HG02571 (cell line): Measurements from ENCODE around the gene GPX8.

Source experiments
- ATAC-seq: cut with Tn5 transposase; IDR thresholded peaks from one replicate; pipeline ENCODE4 v1.9.1; 2021; ENCODE audit warnings: mild to moderate bottlenecking, moderate library complexity; ENCODE audit not compliant: unreplicated experiment

Gene GPX8

DNA sequence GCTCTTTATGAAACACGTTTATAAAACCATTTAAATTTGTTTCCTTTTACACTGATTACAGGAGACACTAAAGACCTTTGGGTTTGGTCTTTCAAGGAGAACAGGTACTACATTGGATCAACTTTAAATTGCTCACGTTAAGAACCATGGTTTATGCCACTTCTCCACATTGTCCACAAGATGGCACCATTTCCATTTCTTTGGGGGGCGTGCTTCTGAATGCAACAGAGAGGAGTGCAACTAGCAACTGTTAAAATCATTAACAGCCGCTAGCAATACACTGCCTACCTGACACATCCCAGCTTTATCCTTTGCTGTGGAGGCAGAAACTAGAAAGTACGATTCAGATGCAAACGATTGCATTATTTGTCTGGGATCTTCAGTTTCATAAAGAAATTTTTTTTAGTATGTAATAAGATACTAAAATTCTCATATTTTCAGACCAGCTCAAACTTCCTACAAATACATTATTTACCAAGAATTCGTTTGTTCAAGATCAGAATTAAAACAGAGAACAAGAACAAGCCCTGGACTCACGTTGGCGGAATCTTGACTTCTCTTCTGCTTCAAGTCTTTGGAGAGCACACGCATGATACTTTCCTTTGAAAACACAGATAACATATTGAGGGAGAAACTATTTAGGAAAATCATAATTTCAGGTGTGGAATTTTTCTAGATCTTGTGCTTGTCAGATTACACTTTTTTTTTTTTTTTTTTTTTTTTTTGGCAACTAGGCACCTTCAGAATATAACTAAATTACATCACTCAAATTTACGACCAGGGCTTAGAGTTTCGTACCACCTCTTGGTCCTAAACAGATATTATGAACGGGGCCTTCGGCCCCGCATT, 12.3 kb downstream of the GPX8 start:
- no peak for ATAC-seq

GRCh38 chr5:55172937-55173686, 13.1 kb downstream of the GPX8 start, which contains the start of gene CDC20B:
TSS of gene CDC20B (minus strand) at chr5:55173177. CDS start at chr5:55173000, 177 bp downstream.
- ATAC-seq: peak; percentile 88

- peak; percentile 12 for ATAC-seq
Measured at GRCh38 chr5:55173687-55174230, 13.8 kb downstream of the GPX8 start.

DNA sequence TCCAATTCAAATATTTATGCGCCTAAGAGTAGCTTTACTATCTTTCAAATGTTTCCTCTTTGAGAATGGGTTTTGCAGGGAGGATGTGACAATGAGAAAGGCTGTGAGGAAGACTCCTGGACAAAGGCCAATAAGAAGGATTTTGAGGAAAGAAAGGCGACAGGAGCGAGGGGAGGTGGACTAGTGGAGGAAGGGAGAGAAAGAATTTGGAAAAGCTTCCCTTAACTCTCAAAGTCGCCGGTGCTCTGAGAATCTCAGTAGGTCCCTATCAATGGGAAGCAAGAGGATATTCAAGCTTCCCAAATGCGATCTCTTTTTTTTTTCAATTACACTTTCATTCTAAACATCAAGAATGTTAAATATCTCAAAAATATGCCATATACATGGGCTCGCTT, 15.8 kb downstream of the GPX8 start:
- ATAC-seq: no peak

DNA sequence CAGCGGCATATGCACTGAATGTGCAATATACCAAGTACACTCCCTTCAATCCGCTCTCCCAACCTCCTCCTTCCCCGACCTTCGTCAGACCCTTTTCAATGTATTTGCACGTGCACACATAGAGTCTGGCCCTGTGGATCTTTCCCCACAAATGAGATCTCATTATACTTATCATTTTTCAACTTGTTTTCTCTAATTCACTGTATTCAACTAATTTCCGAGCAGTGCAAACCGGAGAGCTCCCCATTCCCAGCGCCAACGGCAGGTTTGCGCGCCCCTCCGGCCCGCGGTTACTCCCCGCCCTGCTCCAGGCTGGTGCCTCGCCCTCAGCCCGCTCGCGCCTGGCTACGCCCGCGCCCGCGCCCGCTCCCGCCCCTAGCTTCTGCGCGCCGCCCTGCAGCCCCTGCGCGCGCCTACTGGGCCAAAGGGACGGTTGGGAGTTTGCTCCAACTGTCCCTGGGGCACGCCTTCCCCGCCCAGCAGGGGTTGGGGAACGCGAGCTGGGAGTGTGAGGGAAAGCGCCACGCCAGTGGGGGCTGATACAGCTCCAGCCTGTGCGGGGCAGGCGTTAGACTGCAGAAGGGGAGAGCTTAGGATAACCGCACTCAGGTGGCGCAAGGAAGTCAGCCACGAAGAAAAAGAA, 16.3 kb downstream of the GPX8 start:
- no peak for ATAC-seq

- ATAC-seq: no peak
Measured at GRCh38 chr5:55177078-55177477, 17.1 kb downstream of the GPX8 start.

DNA sequence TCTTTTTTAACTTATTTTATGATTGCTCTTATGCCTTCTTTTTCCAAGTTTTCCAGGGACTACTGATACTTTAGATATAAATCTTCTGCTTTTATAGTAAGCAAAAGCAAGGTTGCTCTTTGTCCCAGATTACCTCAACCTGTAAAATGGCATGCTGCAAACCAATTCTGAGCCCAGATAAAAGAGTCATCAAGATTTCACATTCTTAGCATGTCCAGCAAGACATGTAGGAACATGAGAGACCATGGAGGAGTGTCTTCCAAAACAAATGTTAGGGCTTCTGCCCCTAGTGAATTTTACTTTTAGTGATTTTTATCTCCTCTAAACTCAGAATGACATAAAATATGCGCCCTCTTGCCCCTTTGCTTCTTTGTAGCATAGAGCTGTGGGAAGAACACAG, 20.0 kb downstream of the GPX8 start:
- ATAC-seq: no peak

GRCh38 chr5:55187370-55187769, 27.4 kb downstream of the GPX8 start:
- no peak for ATAC-seq

DNA sequence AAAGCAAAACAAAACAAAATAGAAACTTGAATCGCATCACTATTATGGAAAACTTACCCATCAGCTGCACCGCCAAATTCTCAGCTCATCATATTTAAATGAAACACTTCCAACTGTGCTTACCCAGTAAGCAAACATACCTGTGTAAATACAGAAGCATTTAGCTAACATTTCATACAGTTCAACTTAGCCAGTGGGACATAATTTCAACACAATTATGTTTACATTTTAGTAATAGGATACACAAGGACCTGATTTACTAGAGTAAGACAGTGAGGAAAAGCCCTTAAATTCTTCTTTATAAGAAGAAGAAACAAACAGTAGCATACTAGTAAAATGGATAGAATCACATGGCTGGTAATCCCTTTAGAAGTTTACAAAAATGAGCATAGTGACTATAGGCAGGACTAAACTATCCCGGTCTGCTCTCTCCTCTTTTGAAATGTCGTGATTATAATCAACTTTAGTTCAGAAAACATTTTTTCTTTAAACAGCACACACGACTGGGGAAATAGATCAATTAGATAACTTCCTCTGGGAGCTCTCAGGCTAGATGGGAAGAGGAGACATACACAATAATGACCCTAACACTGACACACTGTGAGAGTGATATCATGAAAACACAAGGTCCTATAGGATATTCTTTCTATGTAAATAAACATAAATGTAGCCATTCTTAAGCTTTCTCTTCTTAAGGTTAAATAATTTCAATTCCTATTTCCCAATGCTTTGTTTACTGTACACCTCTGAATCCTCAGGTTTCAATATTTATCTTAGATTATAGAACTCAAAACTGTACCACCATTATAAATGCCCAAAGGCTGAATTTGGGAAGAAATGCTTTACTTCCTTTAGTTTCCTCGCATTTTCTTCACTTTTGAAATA, 28.9 kb downstream of the GPX8 start:
- ATAC-seq: no peak

DNA sequence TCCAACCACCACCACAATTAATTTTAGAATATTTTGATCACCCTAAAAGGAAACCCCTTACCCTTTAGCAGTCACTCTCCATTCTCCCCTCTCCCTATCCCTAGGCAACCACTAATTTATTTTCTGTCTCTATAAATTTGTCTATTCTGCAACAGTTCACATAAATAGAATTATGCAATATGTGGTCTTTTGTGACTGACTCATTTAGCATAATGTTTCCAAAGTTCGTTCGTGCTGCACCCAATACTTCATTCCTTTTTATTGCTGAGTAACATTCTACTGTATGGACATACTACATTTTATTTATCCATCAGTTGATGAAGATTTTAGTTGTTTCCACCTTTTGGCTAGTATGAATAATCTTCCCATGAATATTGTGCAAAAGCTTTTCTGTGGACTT, 31.2 kb downstream of the GPX8 start:
- ATAC-seq: no peak

DNA sequence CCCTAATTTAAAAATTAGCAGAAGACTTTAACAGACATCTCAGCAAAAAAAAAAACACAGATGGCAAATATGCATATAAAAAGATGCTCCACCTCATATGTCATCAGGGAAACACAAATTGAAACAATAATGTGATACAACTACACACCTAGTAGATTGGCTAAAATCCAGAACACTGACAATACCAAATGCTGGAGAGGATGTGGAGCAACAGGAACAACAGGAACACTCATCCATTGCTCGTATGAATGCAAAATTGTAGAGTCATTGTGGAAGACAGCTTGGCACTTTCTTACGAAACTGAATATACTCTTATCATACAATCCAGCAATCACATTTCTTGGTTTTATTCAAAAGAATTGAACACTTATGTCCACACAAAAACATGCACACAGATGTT, 45.0 kb downstream of the GPX8 start:
- no peak for ATAC-seq

DNA sequence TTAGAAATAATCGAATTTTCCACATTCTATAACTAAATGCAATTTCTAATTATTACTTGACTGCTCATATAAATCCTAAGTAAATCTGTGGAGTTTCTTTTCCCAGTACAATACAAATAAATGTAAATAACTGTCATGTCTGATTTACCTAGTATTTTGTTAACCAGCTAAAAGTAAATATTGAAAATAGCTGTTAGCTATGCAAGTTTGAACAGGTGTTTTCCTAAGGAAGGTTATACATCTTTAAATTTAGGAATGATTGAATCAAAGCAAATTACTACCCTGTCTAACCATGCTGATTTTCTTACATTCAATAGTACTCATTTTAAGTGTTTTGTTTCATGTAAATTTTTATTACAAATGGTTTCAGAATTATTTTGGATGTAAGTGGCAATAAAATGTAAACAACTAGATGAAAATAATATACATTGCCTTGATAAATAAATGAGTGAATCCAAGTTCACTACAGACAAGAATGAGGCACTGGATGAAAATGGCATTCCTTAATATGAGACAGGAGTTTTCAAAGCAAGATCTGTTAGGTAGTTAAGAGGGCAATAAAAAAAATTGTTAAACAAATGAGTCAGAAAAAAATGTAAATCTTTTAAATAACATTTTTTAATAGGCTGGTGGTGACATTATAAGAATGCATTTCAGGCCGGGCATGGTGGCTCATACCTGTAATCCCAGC, 51.4 kb downstream of the GPX8 start:
- ATAC-seq: no peak
